Cardiac fibroblast (primary cell): ENCODE results near the gene AP1S3.

Experiments
- DNase-seq, 2 donors: peaks; one replicate each; pipeline versions ENCODE4 v3.0.0 to v3.0.0-alpha.2; 2010; ENCODE audit warnings: low read depth in 2 of 2
- H3K4me3 ChIP-seq, 2 donors: replicated peaks in 1 of 2; 1 replicate in 1 of 2; 2 replicates in 1 of 2; pipeline ENCODE4 v1.5.1; 2011; ENCODE audit warnings: low read depth in 2 of 2, low read length in 2 of 2, mild to moderate bottlenecking in 2 of 2, moderate library complexity in 1 of 2
- CTCF ChIP-seq: IDR thresholded peaks from one replicate; pipeline ENCODE4 v1.5.1; 2011; ENCODE audit warnings: low read depth, mild to moderate bottlenecking, low read length, inconsistent platforms

Gene AP1S3

GRCh38 chr2:223865124-223865523 is 27.7 kb upstream of the AP1S3 start:
- no peak overlapping the region for H3K4me3 ChIP-seq
- DNase-seq: no peak
- no peak for TF ChIP-seq CTCF

- no peak overlapping the region for H3K4me3 ChIP-seq
- DNase-seq: no peak
- no peak for TF ChIP-seq CTCF
Observed at GRCh38 chr2:223863491-223863890, 26.1 kb upstream of the AP1S3 start.

- DNase-seq: peak; percentile 81 to 88
- H3K4me3 ChIP-seq: no peak overlapping the region
- peak; percentile 11 for TF ChIP-seq CTCF
Observed at GRCh38 chr2:223860809-223861738, 23.7 kb upstream of the AP1S3 start.

- DNase-seq: no peak
Observed at GRCh38 chr2:223859070-223859469, 21.7 kb upstream of the AP1S3 start.

GRCh38 chr2:223856584-223856983 is 19.2 kb upstream of the AP1S3 start:
- TF ChIP-seq CTCF: no peak

More at GRCh38 chr2:223859070-223859469, 21.7 kb upstream of the AP1S3 start:
- no peak overlapping the region for H3K4me3 ChIP-seq
- TF ChIP-seq CTCF: no peak

GRCh38 chr2:223856021-223856420 is 18.6 kb upstream of the AP1S3 start:
- peak in 1 of 2 donors; percentile 42 for DNase-seq

More at GRCh38 chr2:223856584-223856983, 19.2 kb upstream of the AP1S3 start:
- no peak overlapping the region for H3K4me3 ChIP-seq
- no peak for DNase-seq

More at GRCh38 chr2:223856021-223856420, 18.6 kb upstream of the AP1S3 start:
- no peak for TF ChIP-seq CTCF
- no peak overlapping the region for H3K4me3 ChIP-seq
